ENCODE results near the gene RIMS4. TPM values are rescaled to one million over a fixed set of nuclear protein-coding genes. Genes with fewer than 3 reads are reported as not detected.
A peak's percentile ranks its signal among the peaks of the same experiment; 100 is the strongest.

RIMS4 gene
- total RNA-seq, 4 donors from 2014 or later: 1.1 to 5.6 (median 1.9) TPM; not detected in 1

DNA sequence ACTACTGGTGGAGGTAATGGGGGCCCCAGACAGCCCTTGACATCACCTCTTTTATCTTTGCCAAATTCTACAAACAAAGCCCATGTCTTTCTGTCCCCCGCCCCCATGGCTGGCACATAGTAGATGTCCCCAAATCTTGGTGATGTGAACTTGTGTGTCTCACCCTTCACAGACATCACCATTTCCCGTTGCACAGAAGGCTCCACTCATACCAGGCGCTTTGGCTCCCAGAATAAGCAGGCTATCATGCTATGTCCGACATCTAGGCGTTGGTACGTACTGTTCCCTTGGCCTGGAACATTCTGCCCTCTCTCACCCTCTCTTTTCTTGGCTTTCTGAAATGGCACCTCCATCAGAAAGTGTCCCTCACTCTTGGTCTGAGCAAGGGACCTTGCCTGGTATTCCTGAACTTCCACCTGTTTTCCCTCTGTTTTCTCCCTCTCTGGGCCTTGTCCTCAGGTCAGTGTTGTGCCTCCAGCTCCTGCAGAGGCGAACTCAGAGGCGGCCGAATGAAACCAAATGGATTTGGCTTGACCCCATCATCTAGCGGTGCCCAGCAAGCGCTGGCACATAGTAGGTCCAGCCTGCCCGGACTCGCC is 96.1 kb downstream of the RIMS4 start:
- Histone ChIP-seq H3K9me3 (no peaks in the 10 kb centered on the region), H3K27ac (peak overlapping the region; percentile 22 to 42 (median 28)), H3K4me3 (no peak overlapping the region), H3K27me3 (no peaks in the 10 kb centered on the region), H3K36me3 (no peaks in the 10 kb centered on the region), H3K4me1 (peaks cover 9 to 17% (median 12%) of the 10 kb centered on the region in 4 donors)
- TF ChIP-seq POLR2AphosphoS5 (IDR thresholded peaks at IDR 0.05) (peak in 1 of 3 donors; percentile 50), EP300 (IDR thresholded peaks at IDR 0.05; ENCODE audit: low read depth) (peak; percentile 81), POLR2A (IDR thresholded peaks at IDR 0.05) (no peak)
- TF ChIP-seq, protein P1, sequence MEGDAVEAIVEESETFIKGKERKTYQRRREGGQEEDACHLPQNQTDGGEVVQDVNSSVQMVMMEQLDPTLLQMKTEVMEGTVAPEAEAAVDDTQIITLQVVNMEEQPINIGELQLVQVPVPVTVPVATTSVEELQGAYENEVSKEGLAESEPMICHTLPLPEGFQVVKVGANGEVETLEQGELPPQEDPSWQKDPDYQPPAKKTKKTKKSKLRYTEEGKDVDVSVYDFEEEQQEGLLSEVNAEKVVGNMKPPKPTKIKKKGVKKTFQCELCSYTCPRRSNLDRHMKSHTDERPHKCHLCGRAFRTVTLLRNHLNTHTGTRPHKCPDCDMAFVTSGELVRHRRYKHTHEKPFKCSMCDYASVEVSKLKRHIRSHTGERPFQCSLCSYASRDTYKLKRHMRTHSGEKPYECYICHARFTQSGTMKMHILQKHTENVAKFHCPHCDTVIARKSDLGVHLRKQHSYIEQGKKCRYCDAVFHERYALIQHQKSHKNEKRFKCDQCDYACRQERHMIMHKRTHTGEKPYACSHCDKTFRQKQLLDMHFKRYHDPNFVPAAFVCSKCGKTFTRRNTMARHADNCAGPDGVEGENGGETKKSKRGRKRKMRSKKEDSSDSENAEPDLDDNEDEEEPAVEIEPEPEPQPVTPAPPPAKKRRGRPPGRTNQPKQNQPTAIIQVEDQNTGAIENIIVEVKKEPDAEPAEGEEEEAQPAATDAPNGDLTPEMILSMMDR (IDR thresholded peaks at IDR 0.05): no peak
- in situ Hi-C loops (cut with MboI; ENCODE audit: low pct_ligation_motif_present in 1 of 4, low pct_unique_long_range_greater_than_20kb in 1 of 4, low sequenced_read_pairs in 3 of 4) (no loop called here), intact Hi-C loops (cut with DNase I; ENCODE audit: low total_unique reads) (no loop called here)
- DNase-seq: no peak
- WGBS, 2 donors (ENCODE audit: low coverage in 1 of 2): 57 to 63% methylated on average over 5 to 13 of the region's 13 CpGs

DNA sequence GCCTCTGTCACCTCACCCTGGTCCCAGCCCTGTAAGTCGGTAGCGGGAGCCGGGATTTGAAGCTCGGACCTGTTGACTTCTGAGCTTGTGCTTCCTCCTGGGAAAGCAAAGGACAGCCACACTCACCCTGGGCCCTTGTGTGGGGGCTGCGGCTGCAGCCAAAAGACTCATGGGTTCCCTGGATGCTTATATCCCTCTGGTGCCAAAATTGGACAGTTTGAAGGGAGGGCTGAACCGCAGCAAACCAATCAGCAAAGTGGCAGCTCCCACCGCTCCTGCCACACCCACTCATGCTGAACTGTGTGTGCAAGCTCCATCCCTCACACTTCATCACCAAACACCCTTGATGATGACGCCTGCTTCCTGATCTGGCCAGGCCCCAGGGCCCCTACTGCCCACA is 99.1 kb downstream of the RIMS4 start:
- H3K27me3 ChIP-seq: no peaks in the 10 kb centered on the region
- H3K9me3 ChIP-seq: no peaks in the 10 kb centered on the region
- H3K4me3 ChIP-seq: no peak overlapping the region
- H3K4me1 ChIP-seq: peaks cover 9 to 17% (median 12%) of the 10 kb centered on the region in 4 donors
- no peak for DNase-seq
- WGBS, 2 donors (ENCODE audit: low coverage in 1 of 2): 95% methylated on average over 8 of the region's 8 CpGs; no CpG with 5 or more reads in 1 of the 2 donors
- intact Hi-C loops (cut with DNase I; ENCODE audit: low total_unique reads) (no loop called here), in situ Hi-C loops (cut with MboI; ENCODE audit: low pct_ligation_motif_present in 1 of 4, low pct_unique_long_range_greater_than_20kb in 1 of 4, low sequenced_read_pairs in 3 of 4) (no loop called here)
- TF ChIP-seq EP300 (IDR thresholded peaks at IDR 0.05; ENCODE audit: low read depth): no peak
- no peak for TF ChIP-seq POLR2A (IDR thresholded peaks at IDR 0.05)
- TF ChIP-seq, protein P1 (IDR thresholded peaks at IDR 0.05): no peak
- TF ChIP-seq POLR2AphosphoS5 (IDR thresholded peaks at IDR 0.05): no peak
- no peaks in the 10 kb centered on the region for H3K36me3 ChIP-seq
- no peak overlapping the region for H3K27ac ChIP-seq

GRCh38 chr20:44709797-44710196 is 100.5 kb downstream of the RIMS4 start:
- TF ChIP-seq POLR2A (IDR thresholded peaks at IDR 0.05): no peak
- no peak for TF ChIP-seq POLR2AphosphoS5 (IDR thresholded peaks at IDR 0.05)
- TF ChIP-seq EP300 (IDR thresholded peaks at IDR 0.05; ENCODE audit: low read depth): no peak
- TF ChIP-seq, protein P1 (IDR thresholded peaks at IDR 0.05): no peak
- H3K4me3 ChIP-seq: no peak overlapping the region
- DNase-seq: no peak
- in situ Hi-C loops (cut with MboI; ENCODE audit: low pct_ligation_motif_present in 1 of 4, low pct_unique_long_range_greater_than_20kb in 1 of 4, low sequenced_read_pairs in 3 of 4): no loop called here
- intact Hi-C loops (cut with DNase I; ENCODE audit: low total_unique reads): no loop called here
- 80 to 88% methylated on average over 1 to 9 of the region's 9 CpGs for WGBS, 2 donors (ENCODE audit: low coverage in 1 of 2)
- no peaks in the 10 kb centered on the region for H3K9me3 ChIP-seq
- H3K27ac ChIP-seq: no peak overlapping the region
- H3K27me3 ChIP-seq: no peaks in the 10 kb centered on the region
- H3K4me1 ChIP-seq: peaks cover 4 to 10% (median 7%) of the 10 kb centered on the region in 4 donors
- H3K36me3 ChIP-seq: no peaks in the 10 kb centered on the region

DNA sequence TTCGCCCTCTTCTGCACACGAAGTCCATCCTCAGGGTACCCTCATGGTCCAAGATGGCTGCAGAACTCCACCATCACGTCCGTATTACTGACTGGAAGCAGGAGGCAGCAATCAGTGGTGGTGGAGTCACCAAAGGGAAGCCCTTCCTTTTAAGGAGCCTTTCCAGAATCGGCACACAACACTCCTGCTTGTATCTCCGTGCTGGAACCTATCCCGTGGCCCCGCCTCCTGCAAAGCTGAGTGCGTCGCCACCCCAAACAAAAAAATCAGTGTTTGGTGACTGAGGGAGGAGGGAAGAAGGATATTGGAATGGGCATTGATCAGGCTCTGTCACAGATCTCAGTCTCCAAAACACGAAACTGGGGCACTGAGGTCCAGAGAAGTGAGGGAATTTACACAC is 101.0 kb downstream of the RIMS4 start:
- peaks cover under 1 to 5% (median 3%) of the 10 kb centered on the region in 4 donors for H3K4me1 ChIP-seq
- DNase-seq: no peak
- no peak for TF ChIP-seq EP300 (IDR thresholded peaks at IDR 0.05; ENCODE audit: low read depth)
- no peak for TF ChIP-seq POLR2A (IDR thresholded peaks at IDR 0.05)
- no peak for TF ChIP-seq POLR2AphosphoS5 (IDR thresholded peaks at IDR 0.05)
- TF ChIP-seq, protein P1 (IDR thresholded peaks at IDR 0.05): no peak
- WGBS, 2 donors (ENCODE audit: low coverage in 1 of 2): 72 to 80% methylated on average over 1 to 11 of the region's 11 CpGs
- no peak overlapping the region for H3K4me3 ChIP-seq
- no peaks in the 10 kb centered on the region for H3K27me3 ChIP-seq
- no peaks in the 10 kb centered on the region for H3K9me3 ChIP-seq
- no peaks in the 10 kb centered on the region for H3K36me3 ChIP-seq
- in situ Hi-C loops (cut with MboI; ENCODE audit: low pct_ligation_motif_present in 1 of 4, low pct_unique_long_range_greater_than_20kb in 1 of 4, low sequenced_read_pairs in 3 of 4): no loop called here
- H3K27ac ChIP-seq: no peak overlapping the region
- intact Hi-C loops (cut with DNase I; ENCODE audit: low total_unique reads): no loop called here
